ENCODE data around the gene FOXE3.
"Not testable (repeated sequence)": the region's sequence is repeated elsewhere in the genome, so short reads cannot be mapped to it uniquely, and the experiment has no call there.

Gene FOXE3

GRCh38 chr1:47449822-47450552, 33.9 kb downstream of the FOXE3 start:
- no peak for DNase-seq (ENCODE audit: low read depth)

DNA sequence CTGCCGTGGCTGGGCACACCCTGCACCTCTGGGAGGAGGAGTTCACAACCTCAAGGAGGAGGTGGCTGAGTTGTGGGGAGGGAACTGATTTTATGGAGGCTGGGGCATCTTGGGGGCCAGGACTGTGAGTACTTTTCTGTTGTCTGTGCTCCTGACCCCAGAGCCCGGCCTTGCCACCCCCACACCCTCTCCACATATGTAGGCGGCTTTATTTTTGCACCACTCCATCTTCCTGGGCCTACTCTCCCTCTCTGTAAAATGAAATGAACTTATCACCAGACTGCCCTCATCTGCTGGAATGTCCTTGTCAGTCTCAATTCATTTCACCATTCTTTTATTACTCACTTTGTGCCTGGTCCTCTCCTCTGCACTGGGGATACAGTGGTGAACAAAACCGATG, 34.5 kb downstream of the FOXE3 start:
- no peak for DNase-seq (ENCODE audit: low read depth)

DNA sequence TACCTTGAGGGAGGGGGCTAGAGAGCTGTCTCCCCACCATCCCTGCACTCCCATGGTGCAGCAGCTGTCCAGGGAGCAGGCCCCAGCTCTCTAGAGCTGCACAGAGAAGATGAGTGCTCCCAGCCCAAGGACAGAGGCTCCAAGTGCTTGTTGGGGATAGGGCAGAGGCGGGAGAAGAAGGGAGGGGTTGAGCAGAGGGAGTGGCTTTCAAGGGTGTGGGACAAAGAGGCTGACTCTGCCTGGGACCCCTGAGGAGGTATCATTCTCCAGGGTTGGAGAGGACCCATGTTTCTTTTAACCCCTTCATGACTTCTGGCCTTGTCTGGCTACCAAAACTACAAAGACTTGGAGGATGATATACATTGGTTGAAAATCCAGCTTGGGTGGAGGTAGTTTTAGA, 36.3 kb downstream of the FOXE3 start:
- DNase-seq (ENCODE audit: low read depth) = no peak

GRCh38 chr1:47453910-47454309, 37.8 kb downstream of the FOXE3 start:
- not testable (repeated sequence) for DNase-seq (ENCODE audit: low read depth)

DNA sequence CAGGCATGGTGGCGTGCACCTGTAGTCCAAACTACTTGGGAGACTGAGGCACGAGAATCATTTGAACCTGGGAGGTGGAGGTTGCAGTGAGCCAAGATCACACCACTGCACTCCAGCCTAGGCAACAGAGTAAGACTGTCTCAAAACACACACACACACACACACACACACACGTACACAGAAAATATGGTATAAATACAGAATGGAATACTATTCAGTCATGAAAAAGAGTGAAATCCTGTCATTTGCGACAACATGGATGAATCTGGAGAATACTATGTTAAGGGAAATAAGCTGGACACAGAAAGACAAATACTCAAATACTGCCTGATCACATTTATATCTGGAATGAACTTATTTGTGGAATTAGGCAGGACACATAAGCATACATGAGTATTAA, 40.2 kb downstream of the FOXE3 start:
- DNase-seq (ENCODE audit: low read depth) = no peak

GRCh38 chr1:47457547-47457946, 41.5 kb downstream of the FOXE3 start:
- DNase-seq (ENCODE audit: low read depth) = not testable (repeated sequence)

DNA sequence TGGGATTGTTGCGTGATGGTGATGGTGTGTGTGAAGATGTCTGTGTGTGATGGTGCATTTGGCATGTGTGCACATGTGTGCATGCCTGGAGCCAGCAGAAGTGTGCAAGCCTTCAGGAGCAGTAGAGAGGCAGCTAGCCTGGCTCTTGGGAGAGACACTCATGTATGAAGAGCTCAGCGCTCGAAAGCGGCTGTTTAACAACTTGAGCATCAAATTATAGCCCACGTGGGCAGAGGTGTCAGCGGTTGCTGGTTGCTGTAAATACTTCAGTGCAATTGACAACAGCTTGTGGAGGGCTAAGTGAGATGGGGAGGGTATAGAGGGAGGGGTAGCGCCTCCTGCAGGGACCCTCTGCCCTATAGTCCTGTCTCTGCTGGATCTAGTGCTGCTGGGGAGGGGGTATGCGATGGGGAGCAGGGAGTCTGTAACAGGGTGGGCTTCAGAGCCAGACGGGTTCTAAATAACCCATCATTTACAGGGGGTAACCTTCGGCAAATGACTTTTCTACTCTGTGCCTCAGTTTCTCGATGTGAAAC, 43.2 kb downstream of the FOXE3 start:
- DNase-seq (ENCODE audit: low read depth) = no peak

GRCh38 chr1:47460040-47460439, 44.0 kb downstream of the FOXE3 start:
- no peak for DNase-seq (ENCODE audit: low read depth)

- no peak for DNase-seq (ENCODE audit: low read depth)
Measured at GRCh38 chr1:47460456-47460855, 44.4 kb downstream of the FOXE3 start.

GRCh38 chr1:47465605-47466004, 49.5 kb downstream of the FOXE3 start:
- no peak for DNase-seq (ENCODE audit: low read depth)

Data from stimulated activated CD8-positive, alpha-beta memory T cell treated with anti-CD3 and anti-CD28 coated beads, Interleukin-12 subunit alpha, Interleukin-12 subunit beta, amount 100 ng/mL, for 4 hours (primary cell).